ENCODE results near the gene LDAH.
"Not testable (repeated sequence)": the region's sequence is repeated elsewhere in the genome, so short reads cannot be mapped to it uniquely, and the experiment has no call there.

GRCh38 chr2:20711641-20712040, 111.3 kb downstream of the LDAH start:
- not testable (repeated sequence) for TF ChIP-seq CTCF (IDR thresholded peaks at IDR 0.05; ENCODE audit: borderline replicate concordance, extremely low read depth, low read length, poor library complexity, severe bottlenecking); EZH2 (IDR thresholded peaks at IDR 0.05; ENCODE audit: borderline replicate concordance, low read depth, low read length, severe bottlenecking)

Measured in DND-41 (cell line).